Suprapubic skin (tissue), 4 donors: Measurements from ENCODE around the gene PSMG2. TPM values are rescaled to one million over a fixed set of nuclear protein-coding genes. Genes with fewer than 3 reads are reported as not detected.

Experiments used
- DNase-seq, 2 donors: peaks; one replicate each; pipeline ENCODE4 v3.0.0-alpha.2; 2019; ENCODE audit warnings: low spot score in 2 of 2
- H3K27ac ChIP-seq: fragments of 200-600 bp; sonication (generic); one replicate; pipeline ENCODE4 v1.5.1; 2019
- H3K27me3 ChIP-seq: fragments of 200-600 bp; sonication (generic); one replicate; pipeline ENCODE4 v1.5.1; 2019
- H3K36me3 ChIP-seq: fragments of 200-600 bp; sonication (generic); one replicate; pipeline ENCODE4 v1.5.1; 2019
- H3K4me1 ChIP-seq: fragments of 200-600 bp; sonication (generic); one replicate; pipeline ENCODE4 v1.5.1; 2019
- H3K4me3 ChIP-seq: fragments of 200-600 bp; sonication (generic); one replicate; pipeline ENCODE4 v1.5.1; 2019; ENCODE audit warnings: mild to moderate bottlenecking
- H3K9me3 ChIP-seq: fragments of 200-600 bp; sonication (generic); one replicate; pipeline ENCODE4 v1.5.1; 2019
- CTCF ChIP-seq, 2 donors: fragments of 200-600 bp in 1 of 2; fragments of 450-650 bp in 1 of 2; sonication (generic) in 1 of 2; IDR thresholded peaks; one replicate each; pipeline ENCODE4 v1.5.1; 2016 to 2019; ENCODE audit warnings: antibody characterized with exemption in 2 of 2, mild to moderate bottlenecking in 1 of 2, moderate library complexity in 1 of 2
- EP300 ChIP-seq: sonication (generic); formaldehyde crosslinking; IDR thresholded peaks from one replicate; pipeline ENCODE4 v1.6.1; 2017; ENCODE audit warnings: antibody characterized with exemption
- POLR2A ChIP-seq, 2 donors: fragments of 450-650 bp; IDR thresholded peaks; one replicate each; pipeline ENCODE4 v1.6.1; 2017; ENCODE audit warnings: antibody characterized with exemption in 2 of 2, mild to moderate bottlenecking in 2 of 2, moderate library complexity in 2 of 2
- POLR2AphosphoS5 ChIP-seq, 3 donors: sonication (generic); formaldehyde crosslinking; IDR thresholded peaks; one replicate each; pipeline ENCODE4 v1.6.1; 2017; ENCODE audit warnings: antibody characterized with exemption in 3 of 3
- WGBS: methylation state at CpG from one replicate; pipeline ENCODE4 v1.1.5; 2018; 5-methylcytosine and 5-hydroxymethylcytosine counted together
- total RNA-seq, 4 donors: library from RNA; depleted of rRNA; stranded (reverse); fragments of >200 nt; gene quantifications; one replicate each; pipeline ENCODE4 v1.1.0, GENCODE V29; 2016

PSMG2 gene
- total RNA-seq: 10 to 100 TPM; 53.1 to 72.1 (median 68.4) TPM

- Histone ChIP-seq H3K4me1 (peaks cover 35% of the 10 kb centered on the region), H3K27ac (peak within 1 kb of the TSS; percentile 98), H3K36me3 (peaks cover 4% of the 10 kb centered on the region), H3K27me3 (no peaks in the 10 kb centered on the region), H3K4me3 (peak within 1 kb of the TSS; percentile 95), H3K9me3 (no peaks in the 10 kb centered on the region)
- WGBS: 0% methylated on average over 29 of the region's 89 CpGs
- peak; percentile 92 to 93 for DNase-seq
- TF ChIP-seq EP300 (no peak), CTCF (IDR thresholded peaks at IDR 0.05) (no peak), POLR2A (IDR thresholded peaks at IDR 0.05) (peak in 1 of 2 donors; percentile 66), POLR2AphosphoS5 (IDR thresholded peaks at IDR 0.05) (peak in 2 of 3 donors; percentile 39 to 86)
These were observed at the start of gene PSMG2, which contains the start of gene CEP76 for GRCh38 chr18:12702221-12703095. PSMG2 (plus strand) TSS chr18:12703042; CDS start chr18:12703108, 66 bp downstream. CEP76 (minus strand) TSS chr18:12702723; CDS start chr18:12702548, 175 bp downstream.

GRCh38 chr18:12654971-12655370 lies 47.9 kb upstream of the PSMG2 start:
- Histone ChIP-seq H3K36me3 (no peaks in the 10 kb centered on the region), H3K4me3 (no peak overlapping the region), H3K27ac (no peak overlapping the region), H3K27me3 (no peaks in the 10 kb centered on the region), H3K4me1 (peaks cover 42% of the 10 kb centered on the region), H3K9me3 (no peaks in the 10 kb centered on the region)
- no peak for DNase-seq
- 91% methylated on average over 1 of the region's 1 CpG for WGBS
- TF ChIP-seq POLR2A (IDR thresholded peaks at IDR 0.05) (no peak), EP300 (no peak), CTCF (IDR thresholded peaks at IDR 0.05) (no peak), POLR2AphosphoS5 (IDR thresholded peaks at IDR 0.05) (no peak)

GRCh38 chr18:12656605-12656937 lies 46.3 kb upstream of the PSMG2 start:
- 19% methylated on average over 3 of the region's 3 CpGs for WGBS

GRCh38 chr18:12656938-12657683 lies 45.7 kb upstream of the PSMG2 start:
- H3K36me3 ChIP-seq: no peaks in the 10 kb centered on the region
- peak in 1 of 2 donors; percentile 67 for DNase-seq
- H3K4me1 ChIP-seq: peaks cover 36% of the 10 kb centered on the region
- peak in 1 of 2 donors; percentile 14 for TF ChIP-seq POLR2A (IDR thresholded peaks at IDR 0.05)
- TF ChIP-seq CTCF (IDR thresholded peaks at IDR 0.05): no peak
- TF ChIP-seq EP300: no peak
- H3K4me3 ChIP-seq: peak overlapping the region; percentile 81
- no peaks in the 10 kb centered on the region for H3K9me3 ChIP-seq
- peak overlapping the region; percentile 96 for H3K27ac ChIP-seq
- WGBS: under 1% methylated on average over 26 of the region's 89 CpGs
- no peaks in the 10 kb centered on the region for H3K27me3 ChIP-seq

More at GRCh38 chr18:12656605-12656937, 46.3 kb upstream of the PSMG2 start:
- Histone ChIP-seq H3K4me3 (peak overlapping the region; percentile 81), H3K4me1 (peaks cover 42% of the 10 kb centered on the region), H3K36me3 (no peaks in the 10 kb centered on the region), H3K27me3 (no peaks in the 10 kb centered on the region), H3K27ac (peak overlapping the region; percentile 96), H3K9me3 (no peaks in the 10 kb centered on the region)
- DNase-seq: no peak
- no peak for TF ChIP-seq CTCF (IDR thresholded peaks at IDR 0.05)
- TF ChIP-seq POLR2A (IDR thresholded peaks at IDR 0.05): no peak
- TF ChIP-seq POLR2AphosphoS5 (IDR thresholded peaks at IDR 0.05): no peak
- TF ChIP-seq EP300: no peak
